ENCODE data around the gene RBBP4.
A peak's percentile ranks its signal among the peaks of the same experiment; 100 is the strongest.

The RBBP4 gene

DNA sequence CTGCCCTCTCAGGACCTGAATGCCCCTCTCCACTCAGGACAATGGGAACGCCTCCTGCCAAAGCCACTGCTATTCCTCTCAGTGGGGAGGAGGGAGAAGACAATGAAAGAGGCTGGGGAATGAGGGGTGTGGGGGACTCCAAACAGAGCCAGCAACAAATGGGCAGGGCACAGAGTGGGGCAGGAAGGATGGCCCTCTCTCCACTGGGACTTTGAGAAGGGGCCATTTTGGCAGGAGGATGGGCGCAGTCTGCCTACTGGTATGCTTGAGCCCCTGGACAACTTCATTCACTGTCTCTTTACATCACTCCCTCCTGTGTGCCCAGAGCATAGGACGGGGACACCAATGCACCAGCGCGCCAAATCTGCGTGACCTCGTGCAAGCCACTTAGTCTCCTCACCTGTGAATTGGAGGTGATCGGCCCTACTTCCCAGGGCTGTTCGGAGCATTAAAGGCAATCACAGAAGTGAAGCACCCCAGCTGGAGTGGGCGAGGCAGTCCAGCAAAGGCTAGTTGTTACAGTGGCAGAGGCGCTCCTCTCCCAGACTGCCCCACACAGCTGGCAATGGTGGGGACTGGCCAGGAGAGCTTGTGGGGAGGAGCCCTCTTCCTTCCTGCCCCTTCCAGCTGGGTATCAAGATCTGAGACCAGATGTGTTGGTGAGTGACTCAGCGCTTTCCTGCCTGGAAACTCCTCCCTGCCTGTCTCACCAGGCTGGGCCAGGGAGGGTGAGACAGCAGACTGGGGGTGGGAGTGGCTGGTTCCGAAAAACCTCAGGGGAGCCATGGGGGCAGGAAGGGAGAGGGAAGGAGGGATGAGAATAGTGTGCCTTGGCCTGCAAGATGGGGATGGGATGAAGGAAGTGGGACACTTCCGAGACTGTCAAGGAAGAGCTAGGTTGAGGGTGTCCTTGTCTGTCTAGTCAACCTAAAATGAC lies 73.9 kb downstream of the RBBP4 start:
- DNase-seq, result peak; percentile 26

DNA sequence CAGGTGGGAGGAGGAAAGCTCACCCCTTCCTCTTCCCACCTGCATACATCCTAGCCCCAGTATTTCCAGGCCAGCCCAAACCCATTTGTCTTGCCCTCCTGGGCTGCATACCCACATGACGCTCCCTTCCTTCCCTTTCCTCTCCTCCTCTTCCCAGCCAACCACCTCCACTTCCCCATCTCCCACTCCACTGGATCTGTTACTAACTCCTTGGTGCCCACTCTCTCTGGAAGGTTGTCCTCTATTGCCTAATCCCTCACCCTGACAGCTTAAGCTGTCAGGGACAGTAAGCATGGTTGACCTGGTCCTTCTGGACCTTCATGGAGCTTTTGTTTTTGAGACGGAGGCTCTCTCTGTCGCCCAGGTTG lies 74.6 kb downstream of the RBBP4 start:
- DNase-seq, result no peak

DNA sequence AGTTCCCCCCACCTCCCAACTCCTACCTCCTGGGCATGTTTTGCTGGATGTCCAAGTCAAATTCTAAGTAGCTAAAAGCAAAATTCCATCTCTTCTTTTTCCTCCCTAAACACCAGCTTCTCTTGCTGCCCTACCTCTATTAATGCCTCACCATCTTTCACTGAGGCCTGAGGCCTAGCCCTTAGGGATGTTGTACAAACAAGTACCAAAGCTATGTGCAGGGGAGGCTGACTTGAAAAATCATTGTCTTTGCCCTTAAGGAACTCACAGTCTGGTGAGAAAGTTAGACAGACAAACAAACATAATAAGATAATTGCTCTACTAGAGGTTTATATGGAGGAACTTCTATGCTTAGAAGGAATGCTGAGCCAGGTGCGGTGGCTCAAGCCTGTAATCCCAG lies 76.9 kb downstream of the RBBP4 start:
- DNase-seq, result no peak

DNA sequence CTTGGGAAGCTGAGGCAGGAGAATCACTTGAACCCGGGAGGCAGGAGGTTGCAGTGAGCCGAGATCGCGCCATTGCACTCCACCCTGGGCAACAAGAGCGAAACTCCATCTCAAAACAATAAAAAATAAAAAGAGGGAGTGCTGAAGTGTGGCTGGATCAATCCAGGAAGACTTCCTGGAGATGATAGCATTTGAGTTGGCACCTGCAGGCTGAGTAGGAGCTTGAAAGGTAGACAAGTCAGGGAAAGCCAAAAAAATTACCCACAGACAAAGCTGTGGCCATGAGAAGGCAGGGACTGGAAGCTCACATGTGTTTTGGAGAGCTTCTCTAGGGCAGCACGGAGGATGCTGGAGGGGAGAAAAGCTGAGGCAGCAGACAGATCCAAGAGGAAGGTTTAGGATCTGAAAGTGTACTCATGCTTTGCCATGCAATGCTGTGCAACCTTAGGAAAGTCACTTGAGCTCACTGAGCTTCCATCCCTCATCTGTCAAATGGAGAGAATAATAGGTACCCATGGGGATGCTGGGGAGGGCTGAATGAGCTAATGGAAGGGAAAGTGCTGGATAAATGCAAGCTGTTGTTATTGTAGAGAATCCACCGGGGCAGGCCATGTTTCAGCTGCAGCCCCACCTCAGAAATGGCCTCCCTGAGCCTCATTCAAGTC lies 77.5 kb downstream of the RBBP4 start:
- no peak for DNase-seq

DNA sequence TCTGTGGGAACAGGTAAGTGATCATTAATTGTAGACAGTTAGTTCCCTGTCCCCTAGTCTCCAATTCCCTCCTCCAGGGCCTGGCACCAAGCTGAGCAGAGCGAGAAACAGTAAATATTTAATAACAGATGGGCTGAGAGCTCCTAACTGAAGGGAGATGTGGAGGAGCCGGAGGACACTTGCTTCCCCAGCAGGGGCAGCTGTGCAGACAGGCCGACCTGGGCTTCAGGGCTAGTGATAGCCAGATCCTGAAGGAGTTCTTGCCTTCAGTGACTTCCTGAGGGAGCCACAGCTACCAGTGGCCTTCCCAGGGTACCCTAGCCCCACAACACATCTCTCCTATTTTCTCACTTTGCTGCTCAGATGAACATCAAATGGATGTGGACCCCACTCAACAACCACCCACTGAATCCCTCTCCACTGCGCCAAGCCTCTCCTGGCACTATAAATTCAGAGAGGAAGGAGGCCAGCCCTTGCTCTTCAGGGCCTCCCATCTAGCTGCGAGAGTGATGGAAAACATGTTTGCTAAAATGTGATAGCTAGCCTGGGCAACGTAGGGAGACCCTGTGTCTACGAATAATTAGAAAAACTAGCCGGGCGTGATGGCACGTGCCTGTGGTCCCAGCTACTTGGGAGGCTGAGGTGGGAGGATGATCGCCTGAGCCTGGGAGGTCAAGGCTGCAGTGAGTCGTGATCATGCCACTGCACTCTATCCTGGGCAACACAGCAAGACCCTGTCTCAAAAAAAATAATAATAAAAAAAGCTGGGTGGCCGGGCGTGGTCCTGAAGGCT lies 78.4 kb downstream of the RBBP4 start:
- no peak for DNase-seq

DNA sequence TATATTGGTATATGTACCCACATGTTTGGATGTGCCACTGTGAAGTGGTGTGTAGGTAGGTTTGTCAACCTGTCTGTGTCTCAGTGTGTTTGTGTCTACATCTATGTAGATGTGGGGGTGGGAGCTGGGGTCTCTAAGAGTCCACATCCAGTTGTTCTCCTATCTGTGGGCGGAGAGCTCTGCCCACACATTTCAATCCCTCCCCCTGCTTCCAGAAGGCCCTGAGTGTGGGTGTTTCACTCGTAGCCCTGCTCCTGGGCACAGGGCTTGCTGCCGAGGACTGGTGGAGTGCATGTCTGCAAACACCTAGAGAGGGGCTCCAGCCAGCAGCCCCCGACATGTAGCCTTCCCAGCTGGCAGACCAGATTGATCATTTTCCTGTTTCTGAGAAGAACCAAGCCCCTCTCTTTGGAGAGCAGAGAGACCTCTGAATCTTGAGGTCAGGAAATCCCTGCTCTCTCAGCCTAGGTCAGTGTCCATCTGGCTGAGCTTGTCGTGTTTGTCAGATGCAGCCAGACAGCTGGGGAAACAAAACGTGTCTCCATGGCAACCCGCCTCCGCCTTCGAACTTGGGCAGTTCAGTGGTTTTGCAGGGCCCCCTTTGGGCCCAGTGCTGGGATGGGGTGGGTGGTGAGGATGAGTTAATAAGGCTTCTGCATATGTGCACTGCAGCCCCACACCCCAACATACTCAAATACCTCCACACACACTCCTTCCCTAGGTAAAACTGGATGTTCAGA lies 82.7 kb downstream of the RBBP4 start:
- DNase-seq, result no peak
